Rectal smooth muscle tissue (tissue), 1 donor: ENCODE data around the gene WAPL.
A peak's percentile ranks its signal among the peaks of the same experiment; 100 is the strongest.
"Not testable (repeated sequence)": the region's sequence is repeated elsewhere in the genome, so short reads cannot be mapped to it uniquely, and the experiment has no call there.

Experiments
- H3K27ac ChIP-seq: one replicate; pipeline ENCODE4 v1.7.0; 2013; ENCODE audit warnings: low read depth, low read length, inconsistent platforms
- H3K27me3 ChIP-seq: one replicate; pipeline ENCODE4 v1.7.0; 2013; ENCODE audit warnings: low read length; ENCODE audit not compliant: control insufficient read depth, insufficient read depth
- H3K36me3 ChIP-seq: one replicate; pipeline ENCODE4 v1.7.0; 2013; ENCODE audit warnings: low read length; ENCODE audit not compliant: control insufficient read depth, insufficient read depth
- H3K4me1 ChIP-seq: one replicate; pipeline ENCODE4 v1.7.0; 2013; ENCODE audit warnings: low read length; ENCODE audit not compliant: control insufficient read depth, insufficient read depth
- H3K4me3 ChIP-seq: one replicate; pipeline ENCODE4 v1.7.0; 2013; ENCODE audit warnings: low read length
- H3K9ac ChIP-seq: one replicate; pipeline ENCODE4 v1.7.0; 2013; ENCODE audit warnings: low read length

Gene WAPL

DNA sequence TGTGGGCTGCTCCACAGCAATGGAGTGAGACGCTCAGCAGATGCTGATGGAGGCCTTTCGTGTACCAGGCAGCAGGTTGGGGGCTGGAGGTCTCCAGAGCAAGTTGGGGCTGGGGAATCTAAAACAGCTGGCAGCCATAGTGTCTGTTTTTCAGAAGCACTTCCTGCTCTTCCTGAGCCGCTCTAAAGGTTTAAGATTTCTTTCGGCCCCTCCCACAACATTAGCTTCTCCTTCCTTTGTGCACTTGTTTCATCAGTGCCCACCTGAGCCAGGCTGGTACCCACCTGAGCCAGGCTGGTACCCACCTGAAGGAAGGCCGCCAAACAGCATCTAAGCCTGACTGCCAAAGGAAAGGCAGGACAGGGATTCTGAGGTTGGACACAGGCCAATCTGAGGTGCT, 18.4 kb upstream of the WAPL start:
- H3K27ac ChIP-seq = no peak overlapping the region
- no peaks in the 10 kb centered on the region for H3K27me3 ChIP-seq
- no peaks in the 10 kb centered on the region for H3K4me1 ChIP-seq

DNA sequence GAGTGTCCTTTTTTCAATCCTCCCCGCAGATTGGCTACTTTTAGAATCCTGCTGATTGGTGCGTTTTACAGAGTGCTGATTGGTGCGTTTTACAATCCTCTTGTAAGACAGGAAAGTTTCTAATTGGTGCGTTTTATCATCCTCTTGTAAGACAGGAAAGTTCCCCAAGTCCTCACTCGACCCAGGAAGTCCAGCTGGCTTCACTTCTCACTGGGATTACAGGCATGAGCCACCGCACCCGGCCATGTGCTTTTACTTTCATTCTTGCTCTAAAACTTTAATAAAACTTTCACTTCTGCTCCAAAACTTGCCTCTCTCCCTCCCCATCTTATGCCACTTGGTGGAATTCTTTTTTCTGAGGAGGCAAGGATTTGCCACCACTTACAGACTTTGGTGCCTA, 17.0 kb upstream of the WAPL start:
- Histone ChIP-seq H3K4me1 (no peaks in the 10 kb centered on the region), H3K27me3 (no peaks in the 10 kb centered on the region), H3K36me3 (no peaks in the 10 kb centered on the region), H3K27ac (no peak overlapping the region), H3K9ac (no peak overlapping the region), H3K4me3 (no peak overlapping the region)

More for the DNA sequence above, 18.4 kb upstream of the WAPL start:
- Histone ChIP-seq H3K9ac (no peak overlapping the region), H3K36me3 (no peaks in the 10 kb centered on the region), H3K4me3 (no peak overlapping the region)

DNA sequence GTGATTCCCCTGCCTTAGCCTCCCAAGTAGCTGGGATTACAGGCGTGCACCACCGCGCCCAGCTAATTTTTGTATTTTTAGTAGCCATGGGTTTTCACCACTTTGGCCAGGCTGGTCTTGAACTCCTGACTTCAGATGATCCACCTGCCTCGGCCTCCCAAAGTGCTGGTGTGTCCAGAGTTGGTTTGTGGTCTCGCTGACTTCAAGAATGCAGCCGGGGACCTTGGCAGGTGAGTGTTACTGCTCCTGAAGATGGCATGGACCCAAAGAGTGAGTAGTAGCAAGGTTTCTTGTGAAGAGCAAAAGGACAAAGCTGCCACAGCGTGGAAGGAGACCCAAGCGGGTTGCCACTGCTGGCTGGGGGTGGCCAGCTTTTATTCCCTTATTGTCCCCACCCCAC, 16.4 kb upstream of the WAPL start:
- not testable (repeated sequence) for H3K27me3 ChIP-seq

DNA sequence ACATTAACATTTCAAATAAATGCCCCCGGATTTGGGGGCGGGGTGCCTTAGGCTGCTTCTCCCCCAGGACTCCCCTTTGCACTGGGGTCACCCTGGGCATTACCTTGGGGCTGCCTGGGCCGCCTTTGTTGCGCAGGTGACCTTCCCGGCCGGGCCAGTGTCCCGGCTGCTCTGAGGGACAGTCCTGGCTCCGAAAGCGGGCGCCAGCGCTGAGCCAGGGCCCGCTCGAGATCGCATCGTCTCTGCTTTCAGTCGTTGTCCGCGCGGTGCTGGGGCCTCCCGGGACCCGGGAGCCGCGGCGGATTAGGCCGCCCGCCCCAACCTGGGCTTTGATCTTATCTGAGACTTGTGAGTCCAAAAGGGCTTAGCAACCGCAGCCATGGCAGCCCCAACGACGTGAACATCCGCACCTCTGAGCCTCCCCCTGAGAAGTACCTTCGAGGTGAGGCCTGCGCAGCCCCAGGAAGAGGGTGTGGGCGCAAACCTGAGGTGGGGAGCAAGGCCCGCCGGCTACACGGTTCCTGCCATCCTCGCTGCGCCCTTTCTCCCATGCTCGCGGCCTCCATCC, 14.8 kb upstream of the WAPL start:
- Histone ChIP-seq H3K4me1 (no peaks in the 10 kb centered on the region), H3K9ac (no peak overlapping the region), H3K36me3 (no peaks in the 10 kb centered on the region), H3K27ac (no peak overlapping the region), H3K27me3 (no peaks in the 10 kb centered on the region), H3K4me3 (no peak overlapping the region)

More for the DNA sequence above, 16.4 kb upstream of the WAPL start:
- H3K4me1 ChIP-seq, H3K9ac ChIP-seq, H3K4me3 ChIP-seq, H3K36me3 ChIP-seq, H3K27ac ChIP-seq: not testable (repeated sequence)

DNA sequence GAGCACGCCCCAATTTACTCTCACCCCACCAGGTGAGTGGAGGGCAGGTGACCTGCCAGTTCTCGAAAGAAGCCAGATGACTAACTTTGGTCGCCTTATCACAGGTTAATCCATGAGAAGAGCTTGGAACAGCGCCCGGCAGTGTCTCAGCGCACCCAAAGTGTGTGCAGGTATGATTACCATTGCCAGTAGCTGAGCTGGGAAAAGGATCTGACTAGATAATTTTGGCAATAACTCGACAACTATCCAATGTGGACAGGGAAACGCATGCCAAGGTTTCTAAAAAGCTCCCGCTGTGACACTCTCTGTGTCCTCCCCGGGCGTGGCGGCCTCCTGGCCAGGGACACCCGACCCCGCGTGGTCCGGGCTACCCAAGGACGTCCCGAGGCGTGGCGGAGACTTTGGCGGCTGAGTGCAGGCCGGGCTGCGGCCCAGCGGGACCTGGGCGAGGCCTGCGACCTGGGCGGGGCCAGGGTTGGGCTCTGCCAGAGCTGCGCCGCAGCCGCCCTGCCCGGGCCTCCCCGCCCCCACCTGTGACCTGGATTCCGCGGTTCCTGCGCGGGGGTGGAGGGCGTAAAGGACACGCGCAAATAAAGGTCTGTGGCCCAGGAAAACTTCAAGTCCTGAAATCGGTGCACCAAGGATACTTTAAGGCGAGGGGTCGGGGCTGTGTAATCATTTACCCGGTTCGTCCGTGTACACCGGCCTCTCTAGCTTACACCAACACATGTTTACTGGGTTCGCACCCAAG, 13.7 kb upstream of the WAPL start:
- no peak overlapping the region for H3K9ac ChIP-seq
- no peaks in the 10 kb centered on the region for H3K27me3 ChIP-seq
- peak overlapping the region; percentile 82 for H3K4me3 ChIP-seq
- no peaks in the 10 kb centered on the region for H3K4me1 ChIP-seq
- H3K27ac ChIP-seq = no peak overlapping the region
- no peaks in the 10 kb centered on the region for H3K36me3 ChIP-seq

DNA sequence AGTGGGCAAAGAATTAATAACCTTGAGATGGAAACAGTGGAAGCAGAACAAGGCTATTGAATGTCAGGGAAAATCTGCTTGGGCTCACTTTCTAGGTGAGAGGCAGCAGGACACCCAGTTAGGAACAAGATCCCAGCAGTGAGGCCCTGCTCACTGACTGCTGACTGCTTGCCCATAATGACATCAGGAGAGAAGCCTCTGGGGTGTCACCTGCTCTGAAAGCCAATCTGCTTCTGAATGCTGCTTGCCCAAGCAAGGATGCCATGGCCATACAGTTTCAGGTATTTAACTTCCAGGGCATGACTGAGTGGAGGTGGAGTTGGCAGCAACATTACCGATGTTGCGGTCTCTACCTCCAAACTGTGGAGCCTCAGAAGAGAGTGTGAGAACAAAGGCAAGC, 11.7 kb upstream of the WAPL start:
- H3K4me3 ChIP-seq = no peak overlapping the region
- no peaks in the 10 kb centered on the region for H3K36me3 ChIP-seq
- no peak overlapping the region for H3K9ac ChIP-seq
- no peak overlapping the region for H3K27ac ChIP-seq
- no peaks in the 10 kb centered on the region for H3K27me3 ChIP-seq
- no peaks in the 10 kb centered on the region for H3K4me1 ChIP-seq

DNA sequence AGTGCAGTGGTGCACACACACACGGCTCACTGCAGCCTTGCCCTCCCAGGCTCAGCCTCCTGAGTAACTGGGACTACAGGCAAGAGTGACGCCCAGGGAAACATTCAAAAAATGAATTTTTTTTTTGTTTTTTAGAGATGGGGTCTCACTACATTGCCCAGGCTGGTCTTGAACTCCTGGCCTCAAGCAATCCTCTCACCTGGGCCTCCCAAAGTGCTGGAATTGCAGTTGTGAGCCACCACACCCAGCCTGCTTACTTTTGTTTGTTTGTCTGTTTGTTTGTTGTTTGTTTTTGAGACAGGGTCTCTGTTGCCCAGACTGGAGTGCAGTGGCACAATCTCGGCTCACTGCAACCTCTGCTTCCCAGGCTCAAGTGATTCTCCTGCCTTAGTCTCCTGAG, 7.1 kb upstream of the WAPL start:
- not testable (repeated sequence) for H3K27me3 ChIP-seq, H3K4me1 ChIP-seq, H3K4me3 ChIP-seq, H3K27ac ChIP-seq, H3K9ac ChIP-seq, H3K36me3 ChIP-seq

DNA sequence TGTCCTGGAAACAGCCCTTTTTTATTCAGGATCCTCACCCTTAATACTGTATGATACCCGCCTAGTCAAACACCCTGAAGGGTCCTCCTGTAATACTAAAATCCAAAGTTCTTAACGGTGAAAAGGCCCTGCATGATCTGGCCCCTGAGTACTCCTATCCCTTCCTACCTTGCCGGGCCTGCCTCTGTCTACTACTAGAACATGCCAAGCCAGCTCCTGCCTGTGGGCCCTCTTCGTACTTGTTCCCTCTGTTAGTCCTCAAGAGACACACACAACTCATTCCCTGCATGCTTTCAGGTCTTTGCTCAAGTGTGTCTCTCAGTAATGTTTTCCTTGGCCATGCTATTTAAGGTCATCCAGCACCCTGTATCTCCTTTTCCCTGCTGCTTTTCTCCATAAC, 5.0 kb upstream of the WAPL start:
- H3K27ac ChIP-seq = no peak overlapping the region
- H3K9ac ChIP-seq = no peak overlapping the region
- no peak overlapping the region for H3K4me3 ChIP-seq
- H3K27me3 ChIP-seq = no peaks in the 10 kb centered on the region
- no peaks in the 10 kb centered on the region for H3K36me3 ChIP-seq
- peaks cover 10% of the 10 kb centered on the region for H3K4me1 ChIP-seq

DNA sequence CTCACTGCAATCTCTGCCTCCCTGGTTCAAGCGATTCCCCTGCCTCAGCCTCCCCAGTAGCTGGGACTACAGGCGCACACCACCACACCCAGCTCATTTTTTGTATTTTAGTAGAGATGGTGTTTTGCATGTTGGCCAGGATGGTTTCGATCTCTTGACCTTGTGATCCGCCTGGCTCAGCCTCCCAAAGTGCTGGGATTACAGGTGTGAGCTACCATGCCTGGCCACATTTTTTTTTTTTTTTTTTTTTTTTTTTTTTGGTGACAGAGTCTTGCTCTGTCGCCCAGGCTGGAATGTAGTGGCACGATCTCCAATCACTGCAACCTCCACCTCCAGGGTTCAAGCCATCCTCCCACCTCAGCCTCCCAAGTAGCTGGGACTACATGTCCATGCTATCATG, 4.1 kb upstream of the WAPL start:
- H3K27ac ChIP-seq, H3K9ac ChIP-seq, H3K27me3 ChIP-seq, H3K36me3 ChIP-seq, H3K4me3 ChIP-seq, H3K4me1 ChIP-seq: not testable (repeated sequence)

DNA sequence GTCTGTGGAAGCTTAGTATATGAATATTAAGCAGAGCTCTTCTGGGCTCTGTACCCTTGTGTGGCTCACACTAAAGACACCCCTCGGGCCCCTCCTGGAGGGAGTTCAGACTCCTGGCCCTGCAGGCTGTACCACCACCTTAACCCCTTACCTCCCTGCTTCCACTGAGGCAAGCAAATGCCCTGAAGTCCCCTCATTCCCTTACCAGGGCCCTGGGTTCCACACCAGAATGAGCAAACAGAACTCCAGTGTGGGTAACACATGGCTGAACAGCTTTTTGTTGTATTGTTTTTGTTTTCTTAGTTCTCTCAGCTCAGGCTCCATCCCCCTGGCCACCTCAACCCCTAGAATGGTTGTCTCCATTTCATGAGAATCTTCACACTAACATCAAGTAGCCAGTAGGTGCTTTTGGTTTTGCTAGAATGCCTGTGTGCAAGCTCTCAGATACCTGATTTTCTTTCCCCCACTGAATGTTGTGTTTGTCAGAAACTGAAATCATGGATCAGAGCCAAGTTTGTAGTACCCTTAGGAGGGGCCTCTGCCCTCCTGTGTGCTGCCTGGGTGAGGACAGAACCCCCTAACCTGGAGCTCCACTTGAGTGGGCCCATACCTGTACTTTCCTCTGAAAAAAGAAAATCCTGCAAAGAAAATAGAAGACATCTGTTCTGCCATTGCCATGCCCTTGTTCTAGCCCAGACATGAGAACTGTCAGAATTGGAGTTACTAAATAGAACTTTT, 2.8 kb upstream of the WAPL start:
- Histone ChIP-seq H3K4me1 (peaks cover 18% of the 10 kb centered on the region), H3K27ac (no peak overlapping the region), H3K9ac (no peak overlapping the region), H3K27me3 (no peaks in the 10 kb centered on the region), H3K36me3 (no peaks in the 10 kb centered on the region), H3K4me3 (no peak overlapping the region)

DNA sequence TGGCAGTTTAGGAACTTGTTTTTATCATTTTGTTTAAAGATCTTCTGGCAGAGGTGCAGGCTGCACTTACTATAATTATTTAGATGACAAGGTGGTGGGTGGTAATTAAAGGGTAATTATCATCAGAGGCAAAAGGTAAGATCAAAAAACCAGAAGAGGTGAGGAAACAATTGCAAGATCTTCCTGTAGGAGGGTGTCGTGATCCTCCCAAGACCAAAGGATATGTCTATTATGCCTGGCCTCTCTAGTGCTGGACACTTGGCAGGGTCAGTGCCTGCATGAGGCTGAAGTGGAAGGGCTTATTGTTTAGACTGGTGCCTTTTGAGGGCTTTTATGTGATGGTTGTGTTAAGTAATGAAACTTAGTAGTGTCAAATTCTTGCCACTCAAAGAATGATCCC, 1.8 kb upstream of the WAPL start:
- peaks cover 21% of the 10 kb centered on the region for H3K4me1 ChIP-seq
- no peaks in the 10 kb centered on the region for H3K27me3 ChIP-seq
- no peak overlapping the region for H3K9ac ChIP-seq
- H3K4me3 ChIP-seq = no peak overlapping the region
- H3K27ac ChIP-seq = no peak overlapping the region
- no peaks in the 10 kb centered on the region for H3K36me3 ChIP-seq

DNA sequence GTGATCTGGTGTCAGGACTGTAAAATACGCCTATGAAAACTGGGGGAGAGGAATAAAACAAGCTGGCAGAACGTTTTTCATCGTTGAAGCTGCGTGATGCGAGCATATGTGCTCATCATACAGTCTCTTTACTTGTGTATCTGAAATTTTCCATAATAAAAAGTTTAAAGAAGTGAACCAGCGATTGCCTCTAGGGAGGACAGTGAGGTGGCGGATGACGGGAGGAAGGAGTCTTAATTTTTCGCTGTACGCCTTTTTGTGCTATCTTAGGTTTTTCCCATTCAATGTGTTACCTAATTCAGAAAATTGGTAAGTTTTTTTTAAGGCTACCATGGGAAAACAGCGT, 891 bp upstream of the WAPL start:
- H3K27me3 ChIP-seq = no peaks in the 10 kb centered on the region
- H3K27ac ChIP-seq = peak overlapping the region; percentile 89
- H3K4me1 ChIP-seq = peaks cover 21% of the 10 kb centered on the region
- H3K9ac ChIP-seq = peak overlapping the region; percentile 45
- H3K36me3 ChIP-seq = no peaks in the 10 kb centered on the region
- H3K4me3 ChIP-seq = peak overlapping the region; percentile 89
